ENCODE data around the gene OPCML. TPM values are rescaled to one million over a fixed set of nuclear protein-coding genes. Genes with fewer than 3 reads are reported as not detected.
A peak's percentile ranks its signal among the peaks of the same experiment; 100 is the strongest.

OPCML gene
- total RNA-seq, 1 donor from 2014 or later, result 4.1 TPM

DNA sequence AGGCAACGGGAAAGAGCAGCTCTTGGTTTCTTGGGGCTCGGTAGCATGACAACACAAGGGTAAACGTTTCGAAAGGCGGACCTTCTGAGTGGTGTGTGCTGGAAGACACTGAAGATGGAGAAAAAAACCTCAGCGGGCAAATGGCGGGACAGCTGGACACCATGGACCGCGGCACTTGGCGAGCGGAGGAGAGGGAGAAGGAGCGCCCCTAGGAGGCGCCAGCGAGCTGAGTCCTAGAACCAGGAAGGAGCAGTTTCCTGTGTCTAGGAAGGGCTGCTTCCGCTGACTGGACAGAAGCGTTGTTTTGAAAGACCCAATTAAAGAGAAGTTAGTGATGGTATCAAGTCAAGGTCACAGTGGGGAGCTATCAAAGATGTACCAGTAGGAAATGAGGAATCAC, 44.0 kb upstream of the OPCML start:
- DNase-seq (ENCODE audit: low spot score), result no peak
- Mint-ChIP-seq H3K4me1 (ENCODE audit: unreplicated experiment) (peaks cover 15% of the 10 kb centered on the region), H3K9me3 (ENCODE audit: unreplicated experiment) (no peaks in the 10 kb centered on the region), H3K4me3 (ENCODE audit: unreplicated experiment) (no peak overlapping the region), H3K27ac (ENCODE audit: unreplicated experiment) (no peak overlapping the region), H3K36me3 (ENCODE audit: low read depth, unreplicated experiment) (no peaks in the 10 kb centered on the region), H3K27me3 (ENCODE audit: unreplicated experiment) (peaks cover 7% of the 10 kb centered on the region)
- TF ChIP-seq, protein P1, sequence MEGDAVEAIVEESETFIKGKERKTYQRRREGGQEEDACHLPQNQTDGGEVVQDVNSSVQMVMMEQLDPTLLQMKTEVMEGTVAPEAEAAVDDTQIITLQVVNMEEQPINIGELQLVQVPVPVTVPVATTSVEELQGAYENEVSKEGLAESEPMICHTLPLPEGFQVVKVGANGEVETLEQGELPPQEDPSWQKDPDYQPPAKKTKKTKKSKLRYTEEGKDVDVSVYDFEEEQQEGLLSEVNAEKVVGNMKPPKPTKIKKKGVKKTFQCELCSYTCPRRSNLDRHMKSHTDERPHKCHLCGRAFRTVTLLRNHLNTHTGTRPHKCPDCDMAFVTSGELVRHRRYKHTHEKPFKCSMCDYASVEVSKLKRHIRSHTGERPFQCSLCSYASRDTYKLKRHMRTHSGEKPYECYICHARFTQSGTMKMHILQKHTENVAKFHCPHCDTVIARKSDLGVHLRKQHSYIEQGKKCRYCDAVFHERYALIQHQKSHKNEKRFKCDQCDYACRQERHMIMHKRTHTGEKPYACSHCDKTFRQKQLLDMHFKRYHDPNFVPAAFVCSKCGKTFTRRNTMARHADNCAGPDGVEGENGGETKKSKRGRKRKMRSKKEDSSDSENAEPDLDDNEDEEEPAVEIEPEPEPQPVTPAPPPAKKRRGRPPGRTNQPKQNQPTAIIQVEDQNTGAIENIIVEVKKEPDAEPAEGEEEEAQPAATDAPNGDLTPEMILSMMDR (IDR thresholded peaks at IDR 0.05; ENCODE audit: unreplicated experiment), result peak; percentile 51

DNA sequence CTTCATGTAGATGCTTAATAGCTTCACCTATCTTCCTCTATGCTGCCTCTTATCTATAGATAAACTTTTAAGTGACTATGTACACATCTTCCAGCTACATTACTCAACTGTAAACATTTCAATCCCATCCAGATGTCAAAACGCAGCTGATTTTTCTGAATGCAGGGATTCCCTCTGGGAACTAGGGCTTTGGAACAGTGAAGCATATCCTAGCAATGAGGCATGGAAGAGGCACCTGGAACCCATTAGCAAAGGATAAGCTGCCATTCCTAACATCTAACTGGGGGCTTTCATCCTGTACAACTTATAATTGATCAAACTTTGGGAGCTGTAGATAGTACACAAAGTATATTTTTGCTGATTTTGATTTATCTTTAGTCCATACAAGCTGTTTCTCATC, 40.8 kb upstream of the OPCML start:
- H3K27ac Mint-ChIP-seq (ENCODE audit: unreplicated experiment), result no peak overlapping the region

DNA sequence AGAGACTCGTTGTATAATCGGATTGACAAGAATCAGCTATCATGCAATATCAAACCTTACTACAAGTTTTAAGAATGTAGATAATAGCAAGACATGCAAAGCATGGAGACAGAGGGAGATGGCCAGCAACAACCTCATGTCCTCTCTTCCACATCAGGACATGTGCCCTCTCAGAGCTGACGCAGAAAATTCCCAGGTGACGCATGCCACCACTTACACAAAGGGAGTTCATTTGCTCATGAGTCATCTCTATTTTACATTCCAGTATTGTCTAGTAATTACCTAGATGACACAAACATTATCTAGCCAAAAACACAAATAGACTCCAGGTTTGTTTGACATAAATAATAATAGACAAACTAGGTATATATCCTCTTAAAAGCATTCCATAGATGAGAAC, 38.1 kb upstream of the OPCML start:
- Mint-ChIP-seq H3K9me3 (ENCODE audit: unreplicated experiment) (no peaks in the 10 kb centered on the region), H3K27ac (ENCODE audit: unreplicated experiment) (no peak overlapping the region), H3K4me3 (ENCODE audit: unreplicated experiment) (no peak overlapping the region), H3K36me3 (ENCODE audit: low read depth, unreplicated experiment) (no peaks in the 10 kb centered on the region), H3K27me3 (ENCODE audit: unreplicated experiment) (no peaks in the 10 kb centered on the region), H3K4me1 (ENCODE audit: unreplicated experiment) (no peaks in the 10 kb centered on the region)
- TF ChIP-seq, protein P1 (IDR thresholded peaks at IDR 0.05; ENCODE audit: unreplicated experiment), result no peak
- no peak for DNase-seq (ENCODE audit: low spot score)

More for the DNA sequence above, 40.8 kb upstream of the OPCML start:
- Mint-ChIP-seq H3K27me3 (ENCODE audit: unreplicated experiment) (peaks cover 5% of the 10 kb centered on the region), H3K4me1 (ENCODE audit: unreplicated experiment) (peaks cover 3% of the 10 kb centered on the region), H3K9me3 (ENCODE audit: unreplicated experiment) (no peaks in the 10 kb centered on the region), H3K36me3 (ENCODE audit: low read depth, unreplicated experiment) (no peaks in the 10 kb centered on the region), H3K4me3 (ENCODE audit: unreplicated experiment) (no peak overlapping the region)
- TF ChIP-seq, protein P1 (IDR thresholded peaks at IDR 0.05; ENCODE audit: unreplicated experiment), result no peak
- no peak for DNase-seq (ENCODE audit: low spot score)

DNA sequence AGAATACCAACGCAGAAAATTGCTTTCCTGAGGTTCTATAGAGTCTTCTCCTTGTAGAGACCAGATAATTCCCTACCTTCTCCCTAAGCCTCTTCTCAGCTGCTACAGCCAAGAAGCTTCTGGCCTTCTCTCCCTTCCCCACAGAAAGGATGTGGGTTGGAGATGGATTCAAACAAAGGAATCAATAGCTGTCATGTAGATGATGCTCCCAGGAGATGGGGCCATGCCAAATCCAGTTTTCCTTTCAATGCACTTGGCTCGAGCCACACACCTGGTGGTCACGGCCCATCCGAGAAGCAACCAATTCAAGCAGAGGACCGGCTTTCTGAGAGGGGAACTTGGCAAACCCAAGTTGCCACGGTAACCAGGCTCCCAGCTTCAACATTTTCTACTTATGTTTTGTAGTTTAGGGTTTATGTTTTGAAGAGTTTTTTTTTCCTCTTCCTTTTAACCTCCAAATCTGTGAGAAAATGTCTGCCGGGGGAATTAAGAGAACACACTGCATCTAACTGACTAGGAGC, 31.3 kb upstream of the OPCML start:
- no peak for DNase-seq (ENCODE audit: low spot score)
- peaks cover 4% of the 10 kb centered on the region for H3K27me3 Mint-ChIP-seq (ENCODE audit: unreplicated experiment)
- no peak overlapping the region for H3K4me3 Mint-ChIP-seq (ENCODE audit: unreplicated experiment)
- H3K9me3 Mint-ChIP-seq (ENCODE audit: unreplicated experiment), result no peaks in the 10 kb centered on the region
- H3K27ac Mint-ChIP-seq (ENCODE audit: unreplicated experiment), result no peak overlapping the region
- H3K36me3 Mint-ChIP-seq (ENCODE audit: low read depth, unreplicated experiment), result no peaks in the 10 kb centered on the region
- TF ChIP-seq, protein P1 (IDR thresholded peaks at IDR 0.05; ENCODE audit: unreplicated experiment), result no peak
- peaks cover 19% of the 10 kb centered on the region for H3K4me1 Mint-ChIP-seq (ENCODE audit: unreplicated experiment)

DNA sequence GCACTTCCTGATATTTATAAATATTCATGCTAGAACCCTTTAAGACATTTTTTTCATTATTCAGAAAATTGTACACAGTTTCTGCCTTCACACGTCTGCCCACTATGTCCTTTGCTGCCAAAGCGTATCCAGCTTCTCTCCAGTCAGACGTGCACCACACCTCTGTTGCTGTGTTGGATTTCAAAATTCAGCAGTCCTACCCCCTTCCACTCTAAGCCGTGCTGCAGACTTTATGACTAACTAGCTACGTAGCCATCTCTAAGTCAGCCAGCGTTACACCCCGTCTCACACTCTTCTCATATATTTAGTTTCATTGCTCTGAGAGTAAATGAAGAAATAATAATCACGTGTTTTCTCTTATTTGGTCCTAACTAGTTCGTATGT, 28.2 kb upstream of the OPCML start:
- no peak overlapping the region for H3K4me3 Mint-ChIP-seq (ENCODE audit: unreplicated experiment)
- DNase-seq (ENCODE audit: low spot score), result no peak
- peaks cover 24% of the 10 kb centered on the region for H3K4me1 Mint-ChIP-seq (ENCODE audit: unreplicated experiment)
- TF ChIP-seq, protein P1 (IDR thresholded peaks at IDR 0.05; ENCODE audit: unreplicated experiment), result no peak
- no peaks in the 10 kb centered on the region for H3K9me3 Mint-ChIP-seq (ENCODE audit: unreplicated experiment)
- peaks cover 6% of the 10 kb centered on the region for H3K27me3 Mint-ChIP-seq (ENCODE audit: unreplicated experiment)
- H3K36me3 Mint-ChIP-seq (ENCODE audit: low read depth, unreplicated experiment), result no peaks in the 10 kb centered on the region
- H3K27ac Mint-ChIP-seq (ENCODE audit: unreplicated experiment), result no peak overlapping the region
